Measurements from ENCODE around the gene TMEM114.

DNA sequence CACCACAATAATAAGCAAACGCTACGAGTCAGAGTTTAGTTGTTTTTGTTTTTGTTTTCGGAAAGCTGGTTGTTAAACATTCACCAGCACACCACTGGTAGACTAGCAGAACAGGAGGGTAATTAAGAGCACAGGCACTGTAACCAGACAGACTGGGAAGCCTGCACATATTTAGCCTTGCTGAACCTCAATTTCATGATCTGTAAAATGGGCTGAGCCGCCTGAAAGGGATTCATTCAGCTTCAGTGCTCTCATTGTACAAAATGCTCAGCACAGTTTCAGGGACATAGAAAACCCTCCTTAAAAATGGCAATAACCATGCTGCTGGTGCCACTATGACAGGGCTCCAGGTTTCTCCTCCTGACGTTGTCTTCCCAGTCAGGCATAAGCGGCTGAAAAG, 66.4 kb downstream of the TMEM114 start:
- no peak for TF ChIP-seq POLR2A (IDR thresholded peaks at IDR 0.05)
- TF ChIP-seq, protein P1, sequence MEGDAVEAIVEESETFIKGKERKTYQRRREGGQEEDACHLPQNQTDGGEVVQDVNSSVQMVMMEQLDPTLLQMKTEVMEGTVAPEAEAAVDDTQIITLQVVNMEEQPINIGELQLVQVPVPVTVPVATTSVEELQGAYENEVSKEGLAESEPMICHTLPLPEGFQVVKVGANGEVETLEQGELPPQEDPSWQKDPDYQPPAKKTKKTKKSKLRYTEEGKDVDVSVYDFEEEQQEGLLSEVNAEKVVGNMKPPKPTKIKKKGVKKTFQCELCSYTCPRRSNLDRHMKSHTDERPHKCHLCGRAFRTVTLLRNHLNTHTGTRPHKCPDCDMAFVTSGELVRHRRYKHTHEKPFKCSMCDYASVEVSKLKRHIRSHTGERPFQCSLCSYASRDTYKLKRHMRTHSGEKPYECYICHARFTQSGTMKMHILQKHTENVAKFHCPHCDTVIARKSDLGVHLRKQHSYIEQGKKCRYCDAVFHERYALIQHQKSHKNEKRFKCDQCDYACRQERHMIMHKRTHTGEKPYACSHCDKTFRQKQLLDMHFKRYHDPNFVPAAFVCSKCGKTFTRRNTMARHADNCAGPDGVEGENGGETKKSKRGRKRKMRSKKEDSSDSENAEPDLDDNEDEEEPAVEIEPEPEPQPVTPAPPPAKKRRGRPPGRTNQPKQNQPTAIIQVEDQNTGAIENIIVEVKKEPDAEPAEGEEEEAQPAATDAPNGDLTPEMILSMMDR (IDR thresholded peaks at IDR 0.05): no peak

Measured in thyroid gland (tissue), 4 donors.